Measurements from ENCODE around the gene DGKI. TPM values are rescaled to one million over a fixed set of nuclear protein-coding genes. Genes with fewer than 3 reads are reported as not detected.

The DGKI gene
- total and polyA plus RNA-seq, 2 experiments from 2014 or later, result 0.16 to 1.0 TPM

DNA sequence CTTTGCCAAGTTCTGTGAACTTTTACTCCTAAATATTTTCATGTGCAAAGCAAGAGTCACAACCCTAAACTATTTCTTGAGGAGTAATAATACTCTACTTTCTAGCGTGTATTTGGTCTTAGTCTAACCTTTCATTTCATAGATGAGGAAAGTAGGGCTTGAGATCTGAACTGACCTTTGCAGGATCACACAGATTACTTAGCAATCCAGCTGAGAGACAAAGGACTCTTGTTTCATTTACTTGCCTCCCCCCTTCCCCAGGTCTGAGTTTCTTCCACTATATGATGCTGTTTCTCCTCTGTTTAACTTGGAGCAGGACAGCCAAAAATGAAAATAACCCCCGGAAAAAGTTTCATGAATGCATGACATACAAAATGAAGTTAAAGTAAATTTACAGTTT, 427.9 kb downstream of the DGKI start:
- Mint-ChIP-seq H3K9me3 (peaks cover 5% of the 10 kb centered on the region; the same call in 2 of the 3 replicates), H3K4me1 (no peaks in the 10 kb centered on the region), H3K27ac (no peak overlapping the region), H3K27me3 (ENCODE audit: insufficient read depth, low read depth, poor library complexity) (peaks cover 1% of the 10 kb centered on the region), H3K4me3 (no peak overlapping the region), H3K36me3 (ENCODE audit: low read depth) (0 out of 3 replicates have a peak, but pooled peaks cover 3% of the 10 kb centered on the region)
- Histone ChIP-seq H3K9me2 (ENCODE audit: insufficient read depth) (no peaks in the 10 kb centered on the region), H3F3A (replicated peaks; ENCODE audit: low read depth) (no peaks in the 10 kb centered on the region), H3K36me3 (ENCODE audit: insufficient read depth) (no peaks in the 10 kb centered on the region), H4K20me1 (replicated peaks; ENCODE audit: insufficient read depth) (no peaks in the 10 kb centered on the region), H3K4me1 (ENCODE audit: insufficient read depth) (no peaks in the 10 kb centered on the region), H3K79me2 (replicated peaks; ENCODE audit: insufficient read depth) (no peaks in the 10 kb centered on the region), H3K27ac (ENCODE audit: low read depth) (no peak overlapping the region), H2AFZ (no peak overlapping the region), H3K27me3 (ENCODE audit: insufficient read depth) (no peaks in the 10 kb centered on the region), H3K4me3 (no peak overlapping the region), H3K4me2 (no peak overlapping the region)
- TF ChIP-seq, protein P1, sequence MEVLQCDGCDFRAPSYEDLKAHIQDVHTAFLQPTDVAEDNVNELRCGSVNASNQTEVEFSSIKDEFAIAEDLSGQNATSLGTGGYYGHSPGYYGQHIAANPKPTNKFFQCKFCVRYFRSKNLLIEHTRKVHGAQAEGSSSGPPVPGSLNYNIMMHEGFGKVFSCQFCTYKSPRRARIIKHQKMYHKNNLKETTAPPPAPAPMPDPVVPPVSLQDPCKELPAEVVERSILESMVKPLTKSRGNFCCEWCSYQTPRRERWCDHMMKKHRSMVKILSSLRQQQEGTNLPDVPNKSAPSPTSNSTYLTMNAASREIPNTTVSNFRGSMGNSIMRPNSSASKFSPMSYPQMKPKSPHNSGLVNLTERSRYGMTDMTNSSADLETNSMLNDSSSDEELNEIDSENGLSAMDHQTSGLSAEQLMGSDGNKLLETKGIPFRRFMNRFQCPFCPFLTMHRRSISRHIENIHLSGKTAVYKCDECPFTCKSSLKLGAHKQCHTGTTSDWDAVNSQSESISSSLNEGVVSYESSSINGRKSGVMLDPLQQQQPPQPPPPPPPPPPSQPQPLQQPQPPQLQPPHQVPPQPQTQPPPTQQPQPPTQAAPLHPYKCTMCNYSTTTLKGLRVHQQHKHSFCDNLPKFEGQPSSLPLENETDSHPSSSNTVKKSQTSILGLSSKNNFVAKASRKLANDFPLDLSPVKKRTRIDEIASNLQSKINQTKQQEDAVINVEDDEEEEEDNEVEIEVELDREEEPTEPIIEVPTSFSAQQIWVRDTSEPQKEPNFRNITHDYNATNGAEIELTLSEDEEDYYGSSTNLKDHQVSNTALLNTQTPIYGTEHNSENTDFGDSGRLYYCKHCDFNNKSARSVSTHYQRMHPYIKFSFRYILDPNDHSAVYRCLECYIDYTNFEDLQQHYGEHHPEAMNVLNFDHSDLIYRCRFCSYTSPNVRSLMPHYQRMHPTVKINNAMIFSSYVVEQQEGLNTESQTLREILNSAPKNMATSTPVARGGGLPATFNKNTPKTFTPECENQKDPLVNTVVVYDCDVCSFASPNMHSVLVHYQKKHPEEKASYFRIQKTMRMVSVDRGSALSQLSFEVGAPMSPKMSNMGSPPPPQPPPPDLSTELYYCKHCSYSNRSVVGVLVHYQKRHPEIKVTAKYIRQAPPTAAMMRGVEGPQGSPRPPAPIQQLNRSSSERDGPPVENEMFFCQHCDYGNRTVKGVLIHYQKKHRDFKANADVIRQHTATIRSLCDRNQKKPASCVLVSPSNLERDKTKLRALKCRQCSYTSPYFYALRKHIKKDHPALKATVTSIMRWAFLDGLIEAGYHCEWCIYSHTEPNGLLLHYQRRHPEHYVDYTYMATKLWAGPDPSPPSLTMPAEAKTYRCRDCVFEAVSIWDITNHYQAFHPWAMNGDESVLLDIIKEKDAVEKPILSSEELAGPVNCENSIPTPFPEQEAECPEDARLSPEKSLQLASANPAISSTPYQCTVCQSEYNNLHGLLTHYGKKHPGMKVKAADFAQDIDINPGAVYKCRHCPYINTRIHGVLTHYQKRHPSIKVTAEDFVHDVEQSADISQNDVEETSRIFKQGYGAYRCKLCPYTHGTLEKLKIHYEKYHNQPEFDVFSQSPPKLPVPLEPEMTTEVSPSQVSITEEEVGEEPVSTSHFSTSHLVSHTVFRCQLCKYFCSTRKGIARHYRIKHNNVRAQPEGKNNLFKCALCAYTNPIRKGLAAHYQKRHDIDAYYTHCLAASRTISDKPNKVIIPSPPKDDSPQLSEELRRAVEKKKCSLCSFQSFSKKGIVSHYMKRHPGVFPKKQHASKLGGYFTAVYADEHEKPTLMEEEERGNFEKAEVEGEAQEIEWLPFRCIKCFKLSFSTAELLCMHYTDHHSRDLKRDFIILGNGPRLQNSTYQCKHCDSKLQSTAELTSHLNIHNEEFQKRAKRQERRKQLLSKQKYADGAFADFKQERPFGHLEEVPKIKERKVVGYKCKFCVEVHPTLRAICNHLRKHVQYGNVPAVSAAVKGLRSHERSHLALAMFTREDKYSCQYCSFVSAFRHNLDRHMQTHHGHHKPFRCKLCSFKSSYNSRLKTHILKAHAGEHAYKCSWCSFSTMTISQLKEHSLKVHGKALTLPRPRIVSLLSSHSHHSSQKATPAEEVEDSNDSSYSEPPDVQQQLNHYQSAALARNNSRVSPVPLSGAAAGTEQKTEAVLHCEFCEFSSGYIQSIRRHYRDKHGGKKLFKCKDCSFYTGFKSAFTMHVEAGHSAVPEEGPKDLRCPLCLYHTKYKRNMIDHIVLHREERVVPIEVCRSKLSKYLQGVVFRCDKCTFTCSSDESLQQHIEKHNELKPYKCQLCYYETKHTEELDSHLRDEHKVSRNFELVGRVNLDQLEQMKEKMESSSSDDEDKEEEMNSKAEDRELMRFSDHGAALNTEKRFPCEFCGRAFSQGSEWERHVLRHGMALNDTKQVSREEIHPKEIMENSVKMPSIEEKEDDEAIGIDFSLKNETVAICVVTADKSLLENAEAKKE (CRISPR knock-in tag; IDR thresholded peaks at IDR 0.05), result no peak
- no peak for DNase-seq (ENCODE audit: low spot score)
- ATAC-seq, result no peak

DNA sequence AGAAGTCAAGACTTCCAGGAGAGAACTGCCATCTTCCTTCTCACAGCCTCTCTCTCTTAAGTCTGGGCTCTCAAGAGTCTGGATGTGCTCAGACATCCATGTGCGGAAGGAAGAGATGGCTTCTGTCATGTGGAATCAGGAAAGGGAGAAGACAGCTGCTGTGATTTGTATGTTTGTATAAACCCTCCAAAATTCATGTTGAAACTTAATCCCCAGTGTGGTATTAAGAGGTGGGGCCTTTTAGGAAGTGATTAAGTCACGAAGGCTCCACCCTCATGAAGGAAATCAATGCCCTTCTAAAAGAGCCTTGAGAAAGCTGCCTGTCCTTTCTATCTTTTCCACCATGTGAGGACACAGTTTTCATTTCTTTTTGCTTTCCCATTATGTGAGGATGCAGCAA, 429.3 kb downstream of the DGKI start:
- Mint-ChIP-seq H3K4me3 (no peak overlapping the region), H3K27ac (no peak overlapping the region), H3K36me3 (ENCODE audit: low read depth) (no peaks in the 10 kb centered on the region), H3K4me1 (no peaks in the 10 kb centered on the region), H3K9me3 (no peaks in the 10 kb centered on the region), H3K27me3 (ENCODE audit: insufficient read depth, low read depth, poor library complexity) (peaks cover 1% of the 10 kb centered on the region)
- Histone ChIP-seq H3K36me3 (ENCODE audit: insufficient read depth) (no peaks in the 10 kb centered on the region), H3K4me3 (no peak overlapping the region), H3K4me1 (ENCODE audit: insufficient read depth) (no peaks in the 10 kb centered on the region), H3K27me3 (ENCODE audit: insufficient read depth) (no peaks in the 10 kb centered on the region), H3K27ac (ENCODE audit: low read depth) (no peak overlapping the region), H2AFZ (no peak overlapping the region), H3K79me2 (replicated peaks; ENCODE audit: insufficient read depth) (no peaks in the 10 kb centered on the region), H3F3A (replicated peaks; ENCODE audit: low read depth) (no peaks in the 10 kb centered on the region), H3K9me2 (ENCODE audit: insufficient read depth) (no peaks in the 10 kb centered on the region), H3K4me2 (no peak overlapping the region), H4K20me1 (replicated peaks; ENCODE audit: insufficient read depth) (no peaks in the 10 kb centered on the region)
- ATAC-seq (no peak), DNase-seq (ENCODE audit: low spot score) (no peak)
- TF ChIP-seq EZH2phosphoT487 (IDR thresholded peaks at IDR 0.05; ENCODE audit: unreplicated experiment) (no peak), POLR2AphosphoS5 (IDR thresholded peaks at IDR 0.05; ENCODE audit: low read depth) (no peak), ZNF331 (CRISPR knock-in tag; IDR thresholded peaks at IDR 0.05; ENCODE audit: low read depth) (no peak), STAT1 (IDR thresholded peaks at IDR 0.05; ENCODE audit: unreplicated experiment) (no peak), NANOG (IDR thresholded peaks at IDR 0.05; ENCODE audit: borderline replicate concordance) (no peak), CREB1 (CRISPR knock-in tag; IDR thresholded peaks at IDR 0.05; ENCODE audit: low read depth) (no peak), JUNB (IDR thresholded peaks at IDR 0.05; ENCODE audit: unreplicated experiment) (no peak)
- TF ChIP-seq, protein P2, sequence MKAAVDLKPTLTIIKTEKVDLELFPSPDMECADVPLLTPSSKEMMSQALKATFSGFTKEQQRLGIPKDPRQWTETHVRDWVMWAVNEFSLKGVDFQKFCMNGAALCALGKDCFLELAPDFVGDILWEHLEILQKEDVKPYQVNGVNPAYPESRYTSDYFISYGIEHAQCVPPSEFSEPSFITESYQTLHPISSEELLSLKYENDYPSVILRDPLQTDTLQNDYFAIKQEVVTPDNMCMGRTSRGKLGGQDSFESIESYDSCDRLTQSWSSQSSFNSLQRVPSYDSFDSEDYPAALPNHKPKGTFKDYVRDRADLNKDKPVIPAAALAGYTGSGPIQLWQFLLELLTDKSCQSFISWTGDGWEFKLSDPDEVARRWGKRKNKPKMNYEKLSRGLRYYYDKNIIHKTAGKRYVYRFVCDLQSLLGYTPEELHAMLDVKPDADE (IDR thresholded peaks at IDR 0.05), result no peak
- TF ChIP-seq, protein P3, sequence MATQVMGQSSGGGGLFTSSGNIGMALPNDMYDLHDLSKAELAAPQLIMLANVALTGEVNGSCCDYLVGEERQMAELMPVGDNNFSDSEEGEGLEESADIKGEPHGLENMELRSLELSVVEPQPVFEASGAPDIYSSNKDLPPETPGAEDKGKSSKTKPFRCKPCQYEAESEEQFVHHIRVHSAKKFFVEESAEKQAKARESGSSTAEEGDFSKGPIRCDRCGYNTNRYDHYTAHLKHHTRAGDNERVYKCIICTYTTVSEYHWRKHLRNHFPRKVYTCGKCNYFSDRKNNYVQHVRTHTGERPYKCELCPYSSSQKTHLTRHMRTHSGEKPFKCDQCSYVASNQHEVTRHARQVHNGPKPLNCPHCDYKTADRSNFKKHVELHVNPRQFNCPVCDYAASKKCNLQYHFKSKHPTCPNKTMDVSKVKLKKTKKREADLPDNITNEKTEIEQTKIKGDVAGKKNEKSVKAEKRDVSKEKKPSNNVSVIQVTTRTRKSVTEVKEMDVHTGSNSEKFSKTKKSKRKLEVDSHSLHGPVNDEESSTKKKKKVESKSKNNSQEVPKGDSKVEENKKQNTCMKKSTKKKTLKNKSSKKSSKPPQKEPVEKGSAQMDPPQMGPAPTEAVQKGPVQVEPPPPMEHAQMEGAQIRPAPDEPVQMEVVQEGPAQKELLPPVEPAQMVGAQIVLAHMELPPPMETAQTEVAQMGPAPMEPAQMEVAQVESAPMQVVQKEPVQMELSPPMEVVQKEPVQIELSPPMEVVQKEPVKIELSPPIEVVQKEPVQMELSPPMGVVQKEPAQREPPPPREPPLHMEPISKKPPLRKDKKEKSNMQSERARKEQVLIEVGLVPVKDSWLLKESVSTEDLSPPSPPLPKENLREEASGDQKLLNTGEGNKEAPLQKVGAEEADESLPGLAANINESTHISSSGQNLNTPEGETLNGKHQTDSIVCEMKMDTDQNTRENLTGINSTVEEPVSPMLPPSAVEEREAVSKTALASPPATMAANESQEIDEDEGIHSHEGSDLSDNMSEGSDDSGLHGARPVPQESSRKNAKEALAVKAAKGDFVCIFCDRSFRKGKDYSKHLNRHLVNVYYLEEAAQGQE (IDR thresholded peaks at IDR 0.05; ENCODE audit: unreplicated experiment), result no peak

Measured in GM23338 (cell line).